ENCODE measurements around the gene NUP188. TPM values are rescaled to one million over a fixed set of nuclear protein-coding genes. Genes with fewer than 3 reads are reported as not detected.
"Not testable (repeated sequence)": the region's sequence is repeated elsewhere in the genome, so short reads cannot be mapped to it uniquely, and the experiment has no call there.

The NUP188 gene
- total RNA-seq, 1 donor from 2014 or later, result 21.0 TPM

DNA sequence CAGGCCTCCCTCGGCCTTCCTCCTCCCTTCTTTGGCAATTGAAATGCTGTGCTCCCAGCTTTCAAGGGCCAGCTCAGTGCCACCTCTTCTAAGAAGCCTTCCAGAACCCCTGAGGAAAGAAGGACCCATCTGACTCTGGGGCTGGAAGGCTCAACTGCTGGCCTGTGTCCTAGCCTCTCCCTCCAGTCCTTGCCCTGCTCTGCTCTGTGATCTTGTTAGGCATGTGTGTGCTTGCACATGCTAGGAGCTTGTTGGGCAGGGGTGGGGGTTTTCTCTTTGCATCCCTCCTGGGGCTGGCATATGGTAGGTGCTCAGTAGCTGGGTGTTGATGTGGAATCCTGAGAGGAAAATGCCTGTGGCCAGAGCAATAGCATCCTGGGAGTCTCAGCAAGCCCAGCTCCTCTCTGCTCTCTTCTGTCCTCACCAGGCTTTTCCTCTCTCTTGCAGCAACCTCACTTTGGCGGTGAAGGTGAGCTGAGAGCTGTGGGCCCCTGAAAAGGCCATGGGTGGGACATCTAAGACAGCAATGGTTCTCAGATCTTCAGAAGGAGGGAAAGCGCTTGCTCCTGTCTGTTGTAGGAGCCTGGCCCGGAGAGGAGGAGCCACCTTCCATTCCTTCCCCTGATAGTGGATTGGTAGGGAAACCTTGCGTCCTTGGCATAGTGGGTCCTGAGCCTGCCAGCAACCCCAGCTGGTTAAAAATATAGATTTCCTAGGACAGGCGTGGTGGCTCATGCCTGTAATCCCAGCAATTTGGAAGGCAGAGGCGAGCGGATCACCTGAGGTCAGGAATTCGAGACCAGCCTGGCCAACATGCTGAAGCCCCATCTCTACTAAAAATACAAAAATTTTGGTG lies 10.0 kb upstream of the NUP188 start:
- intact Hi-C loops (cut with DNase I), result no loop called here
- ATAC-seq (ENCODE audit: poor library complexity) (no peak), DNase-seq (no peak)

DNA sequence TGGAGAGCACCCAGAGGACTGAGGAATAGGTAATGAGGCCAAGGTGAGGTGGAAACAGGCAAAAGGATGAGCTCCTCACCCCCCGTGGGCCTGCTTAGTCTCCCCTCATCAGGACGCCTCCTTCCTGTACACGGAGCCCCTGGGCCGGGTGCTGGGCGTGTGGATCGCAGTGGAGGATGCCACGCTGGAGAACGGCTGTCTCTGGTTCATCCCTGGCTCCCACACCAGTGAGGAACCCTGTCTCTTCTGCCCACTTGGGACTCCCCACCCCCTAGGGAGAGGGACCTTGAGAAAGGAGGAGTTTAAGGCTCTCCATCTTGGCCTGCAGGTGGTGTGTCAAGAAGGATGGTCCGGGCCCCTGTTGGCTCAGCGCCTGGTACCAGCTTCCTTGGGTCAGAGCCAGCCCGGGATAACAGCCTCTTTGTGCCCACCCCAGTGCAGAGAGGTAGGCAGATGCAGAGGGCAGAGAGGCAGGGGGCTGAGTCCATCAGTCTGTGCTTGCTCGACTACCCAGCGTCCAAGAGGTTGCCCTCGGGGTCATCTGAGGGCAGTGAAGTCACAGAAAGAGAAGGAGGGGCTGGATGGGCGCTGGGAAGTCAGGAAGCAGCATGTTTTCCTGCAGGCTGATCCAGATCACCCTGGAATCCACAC lies 7.1 kb upstream of the NUP188 start:
- intact Hi-C loops (cut with DNase I), result no loop called here
- no peak for DNase-seq

DNA sequence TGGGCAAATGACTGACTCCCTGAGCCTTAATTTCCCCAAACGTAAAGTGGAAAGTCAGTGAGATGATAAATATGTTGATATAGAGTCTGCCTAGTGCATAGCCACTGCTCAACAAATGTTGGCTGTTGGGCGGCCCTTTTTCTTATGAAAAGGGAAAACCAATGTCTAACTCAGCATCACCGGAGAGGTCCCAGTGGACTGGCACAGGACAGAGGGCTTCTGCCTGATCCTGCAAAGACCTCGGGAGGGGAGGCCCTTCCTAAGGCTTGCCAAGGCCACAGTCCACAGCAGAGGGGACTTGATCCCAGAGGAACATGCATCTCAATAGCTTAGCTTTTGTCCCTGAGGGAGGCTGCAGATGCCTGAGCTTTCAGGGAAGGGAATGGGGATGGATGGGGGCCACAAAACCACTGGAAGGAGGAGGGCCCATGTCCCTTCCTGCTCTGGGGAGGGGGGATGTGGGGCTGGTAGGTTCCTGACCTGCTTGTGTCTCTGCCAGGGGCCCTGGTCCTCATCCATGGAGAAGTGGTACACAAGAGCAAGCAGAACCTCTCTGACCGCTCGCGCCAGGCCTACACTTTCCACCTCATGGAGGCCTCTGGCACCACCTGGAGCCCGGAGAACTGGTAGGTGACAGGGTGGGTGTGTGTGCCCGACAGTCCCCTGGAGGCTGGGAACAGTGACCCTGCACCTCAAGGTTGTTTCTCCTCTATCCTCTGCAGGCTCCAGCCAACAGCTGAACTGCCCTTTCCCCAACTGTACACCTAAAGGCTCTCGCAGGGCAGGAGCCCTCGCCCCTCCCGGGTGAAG lies 6.3 kb upstream of the NUP188 start:
- DNase-seq (no peak), ATAC-seq (ENCODE audit: poor library complexity) (no peak)
- intact Hi-C loops (cut with DNase I), result no loop called here

More for the DNA sequence above, 7.1 kb upstream of the NUP188 start:
- ATAC-seq (ENCODE audit: poor library complexity), result peak; percentile 26

DNA sequence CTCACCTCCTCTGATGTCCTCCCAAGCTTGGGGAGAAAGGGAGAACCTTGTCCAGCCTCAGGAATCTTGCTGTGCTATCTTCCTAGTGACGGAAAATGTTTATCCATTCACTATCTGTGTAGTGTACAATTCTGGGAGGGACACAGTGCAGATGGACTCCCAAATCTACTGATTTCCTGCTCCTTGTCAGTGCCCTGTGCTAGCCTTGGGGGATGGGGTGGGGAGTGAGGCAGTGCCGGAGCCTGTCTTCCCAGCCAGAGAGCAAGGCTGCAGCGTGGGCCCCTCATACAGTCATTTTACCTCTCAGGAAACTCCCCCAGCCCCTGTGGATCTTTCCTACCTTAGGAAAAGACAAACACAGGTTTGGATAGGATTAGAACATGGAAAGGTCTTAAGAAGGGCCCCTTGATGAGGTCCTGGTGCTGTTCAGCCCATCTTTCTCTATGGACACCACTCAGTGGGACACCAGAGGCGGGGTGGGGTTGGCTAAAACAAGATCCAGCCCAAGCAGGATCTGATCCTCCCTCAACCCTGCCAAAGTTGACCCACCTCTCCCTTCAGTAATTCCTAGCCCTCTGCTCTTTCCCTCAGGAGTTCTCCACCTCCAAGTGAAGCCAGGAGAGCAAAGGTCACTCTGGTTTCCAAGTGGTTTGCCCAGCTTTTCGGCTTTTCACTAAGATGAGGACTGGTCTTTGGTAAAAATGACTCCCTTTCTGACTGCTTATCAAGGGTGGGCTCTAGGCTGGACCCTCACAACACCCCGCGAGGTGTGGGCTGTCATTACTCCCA lies 3.5 kb upstream of the NUP188 start:
- no peak for ATAC-seq (ENCODE audit: poor library complexity)
- intact Hi-C loops (cut with DNase I), result no loop called here
- DNase-seq, result no peak

DNA sequence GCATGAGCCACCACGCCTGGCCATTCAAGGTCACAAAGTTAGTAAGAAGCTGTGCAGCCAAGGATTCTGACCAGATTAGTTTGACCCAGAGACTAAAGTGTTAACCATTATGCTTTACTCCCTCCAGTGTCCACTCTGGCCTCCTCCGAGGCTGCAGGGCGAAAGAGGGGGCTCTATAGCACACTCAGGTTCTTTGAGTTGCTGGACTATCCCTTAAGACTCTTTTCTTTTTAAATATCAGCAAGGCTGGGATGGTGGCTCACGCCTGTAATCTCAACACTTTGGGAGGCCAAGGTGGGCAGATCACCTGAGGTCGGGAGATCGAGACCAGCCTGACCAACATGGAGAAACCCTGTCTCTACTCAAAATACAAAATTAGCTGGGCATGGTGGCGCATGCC lies 2.5 kb upstream of the NUP188 start:
- DNase-seq; ATAC-seq (ENCODE audit: poor library complexity); intact Hi-C loops (cut with DNase I): not testable (repeated sequence)

DNA sequence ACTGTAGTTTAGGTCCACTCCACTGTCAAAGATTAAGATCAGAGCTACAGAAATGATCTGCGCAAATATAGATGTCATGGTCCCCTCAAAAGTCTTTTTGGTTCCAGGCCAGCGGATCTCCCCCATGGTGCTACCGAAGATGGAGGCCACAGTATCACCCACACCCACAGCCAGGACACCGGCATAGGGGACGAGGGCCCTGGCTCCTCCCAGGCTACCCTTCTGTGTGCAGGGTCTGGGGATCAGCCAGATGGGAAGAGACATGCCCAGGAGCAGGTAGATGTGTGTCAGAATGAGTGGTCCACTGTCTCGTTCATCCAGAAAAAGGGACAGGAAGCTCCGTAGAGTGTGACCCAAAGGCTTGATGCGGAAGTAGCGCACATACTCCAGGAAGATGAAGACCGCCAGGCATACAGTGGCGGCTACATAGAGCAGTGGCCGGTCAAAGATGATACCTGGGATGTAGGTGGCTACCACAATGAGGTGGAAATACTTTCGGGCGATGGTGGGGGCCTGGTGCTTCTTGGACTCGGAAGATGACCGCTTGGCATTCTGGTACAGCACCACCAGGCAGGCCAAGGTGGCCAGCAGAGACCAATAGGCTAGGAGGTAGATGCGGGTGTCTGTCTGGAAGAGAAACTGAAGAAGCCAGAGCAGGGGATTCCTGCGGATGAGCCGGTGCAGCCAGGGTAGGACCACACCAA lies 1.5 kb upstream of the NUP188 start:
- intact Hi-C loops (cut with DNase I), result no loop called here
- DNase-seq, result no peak

DNA sequence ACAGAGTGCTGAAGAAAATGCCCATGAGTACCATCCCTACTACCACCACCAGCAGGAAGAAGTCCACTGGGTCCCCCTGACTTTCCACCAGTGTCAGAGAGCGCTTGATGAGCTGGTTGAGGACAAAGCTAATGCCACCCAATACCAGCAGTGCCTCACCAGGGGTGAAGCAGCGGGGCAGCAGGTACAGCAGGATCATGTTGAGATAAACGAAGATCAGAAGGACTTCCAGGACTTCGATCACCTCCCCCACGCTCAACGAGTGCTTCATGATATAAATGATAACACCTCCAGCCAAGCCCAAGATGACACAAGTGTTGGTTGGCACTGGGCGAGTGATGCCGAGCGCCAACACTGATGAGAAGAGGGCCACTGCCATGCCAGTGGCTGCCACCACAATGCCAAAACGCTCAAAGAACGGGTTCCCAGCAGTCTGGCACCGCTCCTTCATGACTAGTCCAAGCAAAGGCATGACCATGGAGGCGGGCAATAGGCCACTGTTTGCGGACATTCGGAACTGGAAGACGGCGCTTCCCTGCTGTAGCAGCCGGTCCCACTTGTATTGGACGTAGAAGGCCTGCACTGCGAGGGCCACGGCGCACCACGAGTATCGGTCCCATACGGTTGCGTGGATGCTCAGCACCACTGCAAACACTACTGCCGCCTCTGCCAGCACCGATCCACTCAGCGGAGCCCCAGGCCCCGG lies 775 bp upstream of the NUP188 start:
- DNase-seq, result no peak
- ATAC-seq (ENCODE audit: poor library complexity), result peak; percentile 46
- intact Hi-C loops (cut with DNase I), result no loop called here

More for the DNA sequence above, 1.5 kb upstream of the NUP188 start:
- no peak for ATAC-seq (ENCODE audit: poor library complexity)

DNA sequence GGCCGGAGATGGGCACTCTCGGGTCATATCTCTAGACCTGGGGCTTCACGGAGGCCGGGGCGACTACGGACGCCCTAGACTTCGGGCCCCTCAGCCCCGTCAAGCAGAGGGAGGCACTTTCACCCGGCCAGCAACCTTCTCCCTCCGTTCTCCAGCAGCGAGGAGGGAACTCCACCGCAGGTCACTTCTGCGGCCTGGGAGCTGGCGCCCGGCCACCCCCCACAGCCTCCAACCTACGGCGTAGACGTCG lies 297 bp upstream of the NUP188 start:
- ATAC-seq (ENCODE audit: poor library complexity) (peak; percentile 32), DNase-seq (no peak)
- intact Hi-C loops (cut with DNase I), result no loop called here

DNA sequence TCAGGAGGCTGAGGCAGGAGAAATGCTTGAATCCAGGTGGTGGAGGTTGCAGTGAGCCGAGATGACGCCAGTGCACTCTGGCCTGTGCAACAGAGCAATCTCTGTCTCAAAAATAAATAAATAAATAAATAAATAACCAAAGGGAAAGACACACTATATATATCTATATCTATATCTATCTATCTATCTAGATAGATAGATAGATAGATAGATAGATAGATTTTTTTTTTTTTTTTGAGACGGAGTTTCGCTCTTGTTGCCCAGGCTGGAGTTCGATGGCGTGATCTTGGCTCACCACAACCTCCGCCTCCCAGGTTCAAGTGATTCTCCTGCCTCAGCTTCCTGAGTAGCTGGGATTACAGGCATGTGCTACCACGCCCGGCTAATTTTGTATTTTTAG lies 13.9 kb downstream of the NUP188 start:
- DNase-seq; intact Hi-C loops (cut with DNase I); ATAC-seq (ENCODE audit: poor library complexity): not testable (repeated sequence)

DNA sequence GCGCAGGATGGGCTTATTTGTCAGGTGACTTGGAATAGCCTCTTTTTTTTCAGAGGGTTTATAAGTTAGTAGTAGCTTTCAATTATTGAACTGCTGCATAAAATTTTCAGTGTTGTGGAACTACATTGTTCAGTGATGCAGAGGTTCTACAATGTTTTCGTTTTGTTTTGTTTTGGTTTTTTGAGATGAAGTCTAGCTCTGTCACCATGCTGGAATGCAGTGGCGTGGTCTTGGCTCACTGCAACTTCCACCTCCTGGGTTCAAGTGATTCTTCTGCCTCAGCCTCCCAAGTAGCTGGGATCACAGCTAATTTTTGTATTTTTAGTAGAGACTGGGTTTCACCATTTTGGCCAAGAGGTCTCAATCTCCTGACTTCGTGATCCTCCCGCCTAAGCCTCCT lies 22.0 kb downstream of the NUP188 start:
- intact Hi-C loops (cut with DNase I), result no loop called here
- no peak for DNase-seq
- no peak for ATAC-seq (ENCODE audit: poor library complexity)

DNA sequence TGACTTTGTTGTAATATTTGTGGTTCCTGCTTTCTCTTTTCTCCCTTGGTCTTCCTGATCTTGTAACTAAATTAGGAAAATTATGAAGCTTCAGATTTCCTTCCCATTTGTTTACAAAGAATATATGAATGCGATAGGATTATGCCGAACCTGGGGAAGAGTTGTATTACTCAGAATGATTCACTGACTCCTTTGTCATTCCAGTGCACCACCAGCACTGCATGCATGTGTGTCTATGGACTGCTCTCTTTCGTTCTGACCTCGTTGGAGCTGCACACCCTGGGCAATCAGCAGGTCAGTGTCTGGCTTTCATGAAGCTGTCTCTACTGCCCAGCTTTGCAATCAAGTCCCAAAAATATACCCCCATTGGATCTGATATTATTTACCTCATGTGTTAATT lies 25.5 kb downstream of the NUP188 start:
- intact Hi-C loops (cut with DNase I), result no loop called here
- ATAC-seq (ENCODE audit: poor library complexity), result no peak

DNA sequence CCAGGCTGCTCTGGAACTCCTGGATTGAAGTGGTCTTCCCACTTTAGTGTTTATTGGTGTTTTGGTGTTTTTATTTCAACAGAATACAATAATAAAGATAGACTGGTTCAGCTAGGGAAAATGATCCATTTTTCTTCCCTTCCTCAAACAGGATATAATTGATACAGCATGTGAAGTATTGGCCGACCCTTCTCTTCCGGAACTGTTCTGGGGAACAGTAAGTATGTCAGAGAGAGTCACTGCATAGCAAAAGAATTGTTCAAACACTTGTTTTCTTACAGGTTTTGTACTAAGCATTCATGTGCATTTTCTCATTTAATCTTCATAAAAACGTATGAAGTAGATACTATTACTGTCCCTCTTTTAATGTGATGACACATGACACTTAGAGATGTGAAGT lies 31.6 kb downstream of the NUP188 start:
- no peak for DNase-seq
- ATAC-seq (ENCODE audit: poor library complexity), result no peak
- intact Hi-C loops (cut with DNase I), result no loop called here

More for the DNA sequence above, 25.5 kb downstream of the NUP188 start:
- DNase-seq, result no peak

DNA sequence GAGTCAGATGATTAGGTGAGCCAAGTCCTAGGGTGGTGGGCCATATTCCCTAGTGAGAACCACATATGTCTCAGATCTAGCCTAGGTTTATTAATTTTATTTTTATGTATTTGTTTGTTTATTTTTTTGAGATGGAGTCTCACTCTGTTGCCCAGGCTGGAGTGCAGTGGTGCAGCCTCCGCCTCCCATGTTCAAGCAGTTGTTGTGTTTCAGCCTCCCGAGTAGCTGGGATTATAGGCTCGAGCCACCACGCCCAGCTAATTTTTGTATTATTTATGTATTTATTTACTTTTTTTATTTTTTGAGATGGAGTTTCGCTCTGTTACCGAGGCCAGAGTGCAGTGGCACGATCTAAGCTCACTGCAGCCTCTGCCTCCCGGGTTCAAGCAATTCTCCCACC lies 36.0 kb downstream of the NUP188 start:
- intact Hi-C loops (cut with DNase I), result no loop called here
- DNase-seq, result no peak
- ATAC-seq (ENCODE audit: poor library complexity), result no peak

DNA sequence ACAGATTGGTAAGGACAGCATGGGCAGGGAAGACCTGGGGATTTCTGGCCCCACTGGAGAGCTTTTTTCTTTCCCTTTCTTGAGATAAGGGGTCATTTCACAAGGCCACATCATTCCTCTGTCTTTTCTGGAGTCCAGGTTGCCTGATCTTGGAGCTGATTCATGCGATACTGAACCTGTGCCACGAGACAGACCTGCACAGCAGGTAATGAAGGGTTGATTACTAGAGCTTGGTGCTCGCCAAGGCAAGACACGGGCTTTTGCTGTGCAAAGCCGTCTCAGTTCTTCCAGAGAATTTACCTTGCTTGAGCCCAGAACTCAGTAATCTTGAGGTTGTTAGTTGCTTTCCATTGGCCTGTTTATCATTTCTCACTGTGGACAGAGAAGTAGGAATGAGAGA lies 39.2 kb downstream of the NUP188 start:
- intact Hi-C loops (cut with DNase I), result no loop called here
- DNase-seq, result no peak

DNA sequence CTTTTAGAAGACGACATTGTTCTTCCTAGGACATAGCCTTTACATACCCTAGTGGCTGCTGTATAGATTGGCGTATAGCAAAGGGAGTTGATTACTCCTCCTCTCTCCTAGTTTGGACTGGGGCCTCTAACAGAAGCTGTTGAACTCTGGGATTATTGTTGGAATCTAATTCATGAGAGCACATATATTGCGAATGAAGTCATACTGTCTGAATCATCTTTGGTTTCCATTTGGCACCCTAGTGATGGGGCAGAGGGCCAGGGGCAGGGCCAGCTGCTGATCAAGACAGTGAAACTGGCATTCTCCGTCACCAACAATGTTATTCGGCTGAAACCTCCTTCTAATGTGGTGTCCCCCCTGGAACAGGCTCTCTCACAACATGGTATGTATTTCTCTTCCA lies 40.3 kb downstream of the NUP188 start:
- ATAC-seq (ENCODE audit: poor library complexity) (no peak), DNase-seq (no peak)
- intact Hi-C loops (cut with DNase I), result no loop called here

More for the DNA sequence above, 39.2 kb downstream of the NUP188 start:
- no peak for ATAC-seq (ENCODE audit: poor library complexity)

DNA sequence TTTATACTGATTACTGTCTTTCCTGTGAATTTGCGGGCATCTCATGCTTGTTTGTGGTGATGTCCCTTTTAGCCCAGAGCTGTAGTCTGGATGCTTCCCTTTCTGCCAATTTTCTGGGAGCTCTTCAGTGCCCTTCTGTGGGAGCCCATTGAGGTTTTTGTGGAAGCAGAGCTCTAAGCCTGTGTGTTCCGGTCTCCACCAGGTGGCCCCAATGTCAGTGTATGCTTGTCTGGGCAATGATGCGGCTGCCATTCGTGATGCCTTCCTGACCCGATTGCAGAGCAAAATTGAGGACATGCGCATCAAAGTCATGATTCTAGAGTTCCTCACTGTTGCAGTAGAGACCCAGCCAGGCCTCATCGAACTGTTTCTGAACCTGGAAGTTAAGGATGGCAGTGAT lies 45.5 kb downstream of the NUP188 start:
- intact Hi-C loops (cut with DNase I), result no loop called here
- no peak for DNase-seq
- ATAC-seq (ENCODE audit: poor library complexity), result no peak

DNA sequence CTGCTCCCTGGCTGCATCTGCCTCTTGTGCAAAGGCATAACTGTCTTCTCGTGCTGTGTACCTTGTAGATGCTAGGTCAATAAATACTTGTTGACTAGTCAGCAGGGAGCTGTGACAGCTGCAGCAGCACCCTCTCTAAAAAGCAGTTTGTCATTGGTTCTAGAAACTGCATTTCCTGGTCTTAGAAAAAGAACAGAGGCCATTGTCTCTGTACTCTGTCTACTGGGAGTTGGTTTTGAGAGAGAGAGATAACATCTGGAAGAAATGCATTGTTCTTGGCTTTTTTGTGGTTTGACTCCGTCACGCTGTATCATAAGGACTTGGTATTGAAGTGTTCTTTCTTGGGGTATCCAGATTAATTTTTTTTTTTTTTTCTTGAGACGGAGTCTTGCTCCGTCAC lies 48.3 kb downstream of the NUP188 start:
- ATAC-seq (ENCODE audit: poor library complexity), result no peak
- intact Hi-C loops (cut with DNase I), result no loop called here
- no peak for DNase-seq

DNA sequence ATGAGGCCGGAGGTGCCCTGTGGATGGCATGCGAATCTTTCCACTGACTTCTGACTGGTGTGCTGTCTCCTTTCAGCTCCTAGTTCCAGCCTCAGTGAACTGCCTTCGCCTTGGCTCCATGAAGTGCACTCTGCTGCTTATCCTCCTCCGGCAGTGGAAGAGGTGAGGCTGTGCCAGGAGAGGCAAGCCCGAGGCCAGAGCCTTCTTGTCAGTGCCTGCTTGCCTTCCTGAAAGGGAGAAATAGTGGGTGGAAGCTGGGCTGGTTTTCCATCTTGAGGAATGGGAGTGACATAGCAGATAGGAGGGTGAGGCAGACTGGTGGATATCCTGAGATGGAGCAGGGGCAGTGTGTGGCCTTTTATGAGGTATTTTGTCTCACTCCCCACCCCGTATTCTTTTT lies 51.0 kb downstream of the NUP188 start:
- intact Hi-C loops (cut with DNase I), result no loop called here
- no peak for ATAC-seq (ENCODE audit: poor library complexity)
- DNase-seq, result peak; percentile 21
